ENCODE measurements around the gene FRMD3.

The FRMD3 gene

DNA sequence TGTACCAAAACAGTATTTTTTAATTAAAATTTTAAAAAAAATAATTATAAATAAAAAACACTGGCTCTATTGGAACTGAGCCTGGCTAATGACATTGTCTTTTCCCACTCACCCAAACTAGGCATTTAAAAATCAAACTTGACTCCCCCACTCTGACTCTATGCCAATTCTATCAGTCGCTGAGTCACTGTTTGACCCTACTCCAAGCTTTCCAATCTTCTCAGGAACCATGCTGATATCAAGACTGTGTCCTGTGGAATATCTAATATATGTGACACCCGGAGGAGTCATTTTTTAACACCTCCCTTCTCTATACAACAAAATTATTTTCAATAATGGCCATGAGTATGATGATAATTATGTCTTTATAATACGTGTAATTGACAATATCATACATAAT is 303.7 kb downstream of the FRMD3 start:
- no peak for DNase-seq (ENCODE audit: low spot score)

- no peak for DNase-seq (ENCODE audit: low spot score)
Measured at GRCh38 chr9:83233647-83234046, 304.6 kb downstream of the FRMD3 start.

GRCh38 chr9:83231039-83231438 is 307.2 kb downstream of the FRMD3 start:
- no peak for DNase-seq (ENCODE audit: low spot score)

GRCh38 chr9:83220730-83221129 is 317.5 kb downstream of the FRMD3 start:
- DNase-seq (ENCODE audit: low spot score): peak; percentile 42

DNA sequence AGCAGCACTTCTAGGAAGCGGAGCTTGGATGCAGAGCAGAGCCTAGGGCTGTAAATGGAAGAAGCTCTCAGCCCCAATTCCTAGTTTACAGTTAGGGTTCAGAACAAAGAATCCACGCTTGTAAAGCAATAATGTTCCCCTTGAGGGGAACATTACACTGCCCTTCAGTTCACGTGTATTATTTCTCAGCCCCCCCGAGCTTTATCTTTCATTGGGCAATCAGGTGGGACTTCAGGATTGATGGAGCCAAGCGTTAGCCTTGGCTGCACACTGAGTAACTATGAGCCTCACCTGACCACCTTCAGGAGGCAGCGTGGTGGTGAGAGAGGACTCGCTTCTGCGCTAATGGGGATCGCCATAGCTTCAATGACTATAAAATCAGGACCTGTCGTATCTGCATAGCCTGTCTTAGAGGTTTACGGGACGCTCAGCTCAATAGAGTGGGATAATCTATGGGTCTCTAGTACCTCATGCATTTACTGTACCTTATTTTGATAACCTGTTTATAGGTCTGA is 318.2 kb downstream of the FRMD3 start:
- no peak for DNase-seq (ENCODE audit: low spot score)

DNA sequence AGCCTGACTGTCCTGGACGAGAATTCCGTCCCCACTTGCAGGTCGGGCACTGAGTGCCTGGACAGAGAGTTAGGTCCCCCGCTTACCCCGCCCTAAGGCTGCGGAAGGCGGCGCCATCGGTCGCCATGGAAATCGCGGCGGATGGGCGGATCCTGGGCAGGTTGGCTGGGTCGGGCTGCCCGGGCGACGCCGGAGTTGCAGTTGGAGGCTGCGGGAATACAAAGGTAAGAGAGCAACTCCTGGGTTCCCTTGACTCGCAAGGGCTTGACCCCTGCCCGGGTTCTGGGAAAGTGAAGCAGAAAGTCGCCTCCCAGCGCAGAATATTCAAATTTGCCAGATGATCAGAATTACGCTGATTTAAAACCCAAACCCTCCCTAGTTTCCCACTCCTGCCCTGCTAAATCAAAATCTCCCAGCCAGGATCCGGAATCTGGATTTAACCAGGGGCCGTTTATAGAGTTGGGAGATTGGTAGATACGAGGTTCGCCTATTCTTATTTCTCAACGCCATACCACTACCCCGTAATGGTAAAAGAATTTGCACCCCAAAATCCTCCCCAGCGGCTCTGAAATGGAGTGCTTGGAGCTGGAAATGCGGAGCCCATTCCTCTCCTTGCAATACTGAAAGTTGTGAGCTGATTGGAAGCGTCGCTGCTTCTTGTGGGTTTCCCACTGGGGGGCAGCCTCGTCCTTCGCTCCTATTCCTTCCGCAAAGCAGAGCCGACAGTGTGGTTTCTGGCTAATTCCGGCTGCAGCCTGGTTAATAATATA is 318.9 kb downstream of the FRMD3 start:
- DNase-seq (ENCODE audit: low spot score): peak; percentile 84

DNA sequence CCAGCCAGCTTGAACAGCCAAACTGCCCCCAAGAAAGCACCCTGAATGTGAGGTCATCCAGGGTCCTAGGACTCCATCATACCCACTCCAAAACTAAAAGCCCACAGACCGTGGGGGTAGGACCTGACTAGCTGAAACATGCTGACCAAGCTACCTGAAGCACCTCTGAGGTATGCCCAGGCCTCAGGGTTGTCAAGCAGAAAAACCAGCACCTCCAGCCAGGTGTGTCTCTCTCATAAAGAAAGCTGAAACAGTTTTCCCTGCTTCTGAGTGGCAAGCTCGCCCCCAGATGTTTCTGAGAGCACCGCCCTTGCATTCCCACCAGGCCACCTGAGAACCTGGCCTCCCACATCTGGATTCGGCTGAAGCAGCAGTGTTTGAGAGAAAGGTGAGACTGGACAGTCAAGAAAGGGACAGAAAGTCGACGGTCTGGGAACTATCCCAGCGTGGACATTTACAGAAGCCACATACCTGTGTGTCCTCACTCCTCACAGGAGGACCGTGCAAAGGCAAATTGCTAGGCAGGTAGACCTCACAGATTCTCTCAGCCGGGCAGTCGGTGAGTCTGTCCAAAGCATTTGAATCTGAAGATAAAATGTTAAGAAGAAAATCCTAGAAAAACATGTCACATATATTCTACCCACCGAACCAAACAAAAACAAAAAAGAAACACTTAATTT is 319.6 kb downstream of the FRMD3 start:
- no peak for DNase-seq (ENCODE audit: low spot score)

- no peak for DNase-seq (ENCODE audit: low spot score)
Measured at GRCh38 chr9:83209188-83209731, 328.9 kb downstream of the FRMD3 start.

- no peak for DNase-seq (ENCODE audit: low spot score)
Measured at GRCh38 chr9:83208065-83208850, 329.9 kb downstream of the FRMD3 start.

- DNase-seq (ENCODE audit: low spot score): no peak
Measured at GRCh38 chr9:83204047-83204446, 334.2 kb downstream of the FRMD3 start.

DNA sequence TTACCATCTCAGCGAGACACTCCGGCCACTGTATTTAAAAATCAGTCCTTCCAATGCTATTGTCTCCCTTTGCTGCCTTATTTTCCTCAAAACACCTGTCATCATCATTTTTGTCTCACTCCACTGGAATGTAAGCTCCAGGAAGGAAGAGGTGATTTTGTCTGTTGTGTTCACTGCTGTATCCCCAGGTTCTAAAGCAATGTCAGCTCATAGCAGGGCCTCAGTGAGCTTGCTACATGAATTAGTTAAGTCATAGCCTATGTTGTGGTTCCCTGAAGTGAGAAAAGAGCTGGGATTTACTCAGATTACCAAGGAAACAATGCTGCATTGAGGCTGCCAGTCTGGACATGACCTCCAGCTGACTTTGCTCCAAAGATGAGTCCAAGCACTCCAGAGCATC is 337.7 kb downstream of the FRMD3 start:
- no peak for DNase-seq (ENCODE audit: low spot score)

DNA sequence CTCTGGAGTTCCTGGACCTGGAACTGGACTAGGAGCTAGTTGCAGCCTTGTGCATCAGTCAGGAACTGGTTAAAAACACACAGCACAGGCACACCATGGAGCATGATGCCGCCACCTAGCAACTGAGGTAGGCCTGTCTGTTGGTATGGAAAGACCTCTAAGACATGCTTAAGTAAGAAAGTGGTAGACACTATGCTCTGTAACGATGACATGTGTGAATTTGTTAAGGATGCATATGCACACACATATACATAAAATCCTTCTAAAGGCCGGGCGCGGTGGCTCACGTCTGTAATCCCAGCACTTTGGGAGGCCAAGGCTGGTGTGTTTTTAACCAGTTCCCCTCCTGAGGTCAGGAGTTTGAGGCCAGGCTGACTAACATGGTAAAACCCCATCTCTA is 338.4 kb downstream of the FRMD3 start:
- DNase-seq (ENCODE audit: low spot score): no peak

DNA sequence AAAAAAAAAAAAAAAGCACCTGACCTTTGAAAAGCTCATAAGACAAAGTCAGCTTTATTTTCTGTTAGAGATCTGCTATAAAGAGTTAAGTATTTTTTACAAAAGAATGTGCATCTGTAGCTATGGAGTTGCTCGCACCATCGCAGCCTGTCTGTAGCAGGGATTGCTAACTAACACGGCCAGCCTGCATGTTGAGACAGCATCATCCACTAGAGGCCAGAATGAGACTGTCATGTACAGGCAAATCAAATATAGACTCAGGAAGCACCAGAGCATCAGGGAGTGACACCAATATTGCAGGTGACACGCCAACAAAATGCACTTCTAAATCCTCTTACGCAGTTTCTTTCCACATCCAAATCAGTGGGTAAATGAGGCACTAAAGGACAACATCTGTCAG is 339.0 kb downstream of the FRMD3 start:
- DNase-seq (ENCODE audit: low spot score): peak; percentile 74

- DNase-seq (ENCODE audit: low spot score): no peak
Measured at GRCh38 chr9:83198371-83198770, 339.8 kb downstream of the FRMD3 start.

- DNase-seq (ENCODE audit: low spot score): no peak
Measured at GRCh38 chr9:83197591-83197990, 340.6 kb downstream of the FRMD3 start.

- no peak for DNase-seq (ENCODE audit: low spot score)
Measured at GRCh38 chr9:83196946-83197345, 341.3 kb downstream of the FRMD3 start.
